HG02610 (cell line): Measurements from ENCODE around the gene NEK6.

ENCODE experiments used
- ATAC-seq: cut with Tn5 transposase; IDR thresholded peaks from one replicate; pipeline ENCODE4 v1.9.1; 2021; ENCODE audit warnings: mild to moderate bottlenecking, moderate library complexity; ENCODE audit not compliant: unreplicated experiment

NEK6 gene

DNA sequence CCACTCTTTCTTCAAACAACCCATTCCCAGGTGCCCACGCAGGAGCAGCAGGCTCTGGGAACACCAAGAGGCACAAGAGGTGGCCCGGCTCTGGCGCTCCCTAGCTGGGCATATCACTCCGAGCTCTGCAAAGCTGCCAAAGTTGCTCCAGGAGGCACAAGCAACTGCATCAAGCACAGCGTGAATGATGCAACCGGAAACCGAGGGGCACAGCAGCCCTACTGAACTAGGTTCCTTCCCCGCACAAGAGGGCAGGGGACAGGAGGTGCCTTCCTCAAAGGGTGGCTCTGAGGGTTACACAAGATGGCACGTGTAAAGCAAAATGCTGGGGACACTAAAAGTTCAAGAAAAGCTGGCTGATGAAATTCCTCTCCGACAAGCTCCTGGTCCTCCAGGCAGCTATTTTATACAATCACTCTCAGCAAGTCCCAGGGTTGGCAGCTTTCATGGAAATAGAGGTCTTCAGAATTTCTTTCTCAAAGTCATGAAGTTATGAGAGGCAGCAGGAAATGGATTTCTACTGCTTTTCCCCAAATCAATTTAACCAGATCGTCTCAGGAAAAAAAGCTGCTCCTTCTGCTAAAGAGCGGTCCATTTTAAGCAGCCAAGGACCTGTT, 134.6 kb downstream of the NEK6 start:
- ATAC-seq = no peak

GRCh38 chr9:124392871-124393460, 135.2 kb downstream of the NEK6 start:
- no peak for ATAC-seq

DNA sequence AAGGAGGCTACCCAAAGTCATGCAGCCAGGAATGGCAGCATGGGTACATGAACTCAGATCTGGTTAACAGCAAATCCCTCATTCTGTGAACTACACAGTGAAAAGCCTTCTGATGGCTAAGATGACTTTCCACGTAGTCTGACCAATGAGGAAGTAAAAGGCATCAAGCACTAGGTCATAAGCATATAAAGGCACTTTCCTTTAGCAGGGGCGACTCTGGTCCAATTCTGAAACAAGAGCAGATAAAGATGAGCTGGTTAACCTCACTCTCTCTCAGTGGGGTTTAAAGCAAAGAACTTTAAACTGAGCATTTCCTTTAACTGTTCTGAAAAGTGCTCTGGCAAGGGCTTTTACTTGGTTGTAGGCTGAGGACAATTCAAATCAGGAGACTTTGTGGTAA, 136.4 kb downstream of the NEK6 start:
- ATAC-seq = peak; percentile 69

- ATAC-seq = no peak
Measured at GRCh38 chr9:124394596-124394995, 136.8 kb downstream of the NEK6 start.

- ATAC-seq = no peak
Measured at GRCh38 chr9:124395826-124396225, 138.1 kb downstream of the NEK6 start.

DNA sequence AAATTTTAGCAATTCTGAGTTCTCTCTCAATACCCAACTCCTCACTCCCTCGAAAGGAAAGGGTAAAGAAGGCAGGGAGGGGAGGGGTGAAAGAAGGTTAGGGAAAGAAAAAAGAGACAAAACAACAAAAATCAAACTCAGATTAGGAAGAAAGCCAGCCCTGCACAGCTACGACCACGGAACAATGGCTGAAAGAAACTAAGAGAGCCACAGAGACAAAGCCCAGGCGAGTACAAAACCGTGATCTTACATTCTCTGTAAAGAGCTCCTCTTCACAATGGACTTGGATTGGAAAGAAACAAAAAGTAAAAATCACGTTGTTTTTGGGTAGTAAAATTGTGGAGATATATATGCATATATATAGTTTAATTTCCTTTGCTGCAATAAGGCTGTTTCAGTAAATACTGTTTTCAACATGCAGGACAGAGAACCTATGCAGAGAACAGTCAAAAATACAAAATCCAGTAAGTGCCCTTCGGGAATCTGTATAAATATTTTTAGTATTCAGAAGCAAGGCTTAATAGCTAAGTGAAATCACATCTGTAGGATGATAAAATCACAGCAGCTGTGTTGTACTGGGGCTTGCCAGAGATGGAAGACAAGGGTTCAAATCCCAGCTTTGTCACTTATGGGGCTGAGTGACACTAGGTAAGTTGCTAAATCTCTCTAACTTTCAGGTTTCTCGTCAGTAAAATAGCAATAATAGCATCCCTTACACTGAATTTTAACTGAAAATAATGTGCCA, 140.6 kb downstream of the NEK6 start:
- ATAC-seq = no peak

DNA sequence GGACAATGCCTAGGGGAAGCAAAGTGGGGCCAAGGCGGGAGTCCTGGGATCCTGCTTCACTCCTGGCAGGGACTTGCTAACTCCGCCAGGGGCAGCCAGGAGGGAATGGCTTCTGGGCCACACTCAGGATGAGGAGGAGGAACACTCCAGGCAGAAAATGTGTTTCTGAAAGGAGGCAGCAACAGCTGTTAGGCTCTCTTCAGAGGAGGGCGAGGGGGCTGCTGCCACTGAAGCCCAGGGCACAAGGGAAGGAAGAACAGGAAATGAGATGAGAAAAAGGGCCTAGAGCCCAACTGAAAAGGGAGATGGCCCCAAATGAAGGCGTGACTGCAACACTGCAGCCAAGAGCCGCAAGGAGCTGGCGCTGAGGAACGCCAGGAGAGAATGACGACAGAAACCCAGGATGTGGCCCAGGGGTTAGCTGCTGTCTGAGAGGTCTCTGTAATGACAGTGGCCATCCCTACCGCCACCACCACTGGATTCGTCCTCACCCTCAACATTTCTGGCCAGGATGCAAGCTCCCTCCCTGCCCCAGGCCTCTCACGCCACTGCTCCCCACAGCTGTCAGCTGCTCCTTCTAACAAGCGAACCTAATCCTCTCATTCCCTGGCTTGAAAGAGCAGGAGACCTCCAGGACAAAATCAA, 141.7 kb downstream of the NEK6 start:
- no peak for ATAC-seq

GRCh38 chr9:124399968-124400940, 142.5 kb downstream of the NEK6 start:
- ATAC-seq = no peak
